Ectodermal cell (in vitro differentiated cells): ENCODE measurements around the gene RAB28.
"Not testable (repeated sequence)": the region's sequence is repeated elsewhere in the genome, so short reads cannot be mapped to it uniquely, and the experiment has no call there.

Source experiments
- H3K27ac ChIP-seq: 2 replicates; pipeline ENCODE4 v1.7.0; 2013; ENCODE audit warnings: mild to moderate bottlenecking, low read depth, low read length; ENCODE audit not compliant: insufficient read depth, poor library complexity, severe bottlenecking
- H3K27me3 ChIP-seq: 2 replicates; pipeline ENCODE4 v1.7.0; 2013; ENCODE audit warnings: mild to moderate bottlenecking, low read length; ENCODE audit not compliant: insufficient read depth, control insufficient read depth, poor library complexity, severe bottlenecking
- H3K36me3 ChIP-seq: one replicate; pipeline ENCODE4 v1.7.0; 2013; ENCODE audit warnings: low read length; ENCODE audit not compliant: control insufficient read depth, insufficient read depth
- H3K4me1 ChIP-seq: one replicate; pipeline ENCODE4 v1.7.0; 2013; ENCODE audit warnings: low read length; ENCODE audit not compliant: control insufficient read depth, insufficient read depth
- H3K4me3 ChIP-seq: 2 replicates; pipeline ENCODE4 v1.7.0; 2013; ENCODE audit warnings: low read depth, low read length, control low read depth; ENCODE audit not compliant: insufficient read depth
- H3K9me3 ChIP-seq: 2 replicates; pipeline ENCODE4 v1.7.0; 2013; ENCODE audit warnings: mild to moderate bottlenecking, low read length, moderate library complexity; ENCODE audit not compliant: control insufficient read depth
- WGBS, 2 experiments: methylation state at CpG; one replicate each; pipeline ENCODE4 v1.1.7; 2013; ENCODE audit warnings: missing lambda C conversion rate in 2 of 2; 5-methylcytosine and 5-hydroxymethylcytosine counted together

Gene RAB28

GRCh38 chr4:13413729-13414437 is 70.3 kb downstream of the RAB28 start:
- Histone ChIP-seq H3K4me1 (no peaks in the 10 kb centered on the region), H3K27ac (no peak overlapping the region), H3K27me3 (no peaks in the 10 kb centered on the region), H3K36me3 (peaks cover 5% of the 10 kb centered on the region), H3K4me3 (no peak overlapping the region), H3K9me3 (no peaks in the 10 kb centered on the region)
- WGBS, 2 experiments: 87 to 93% methylated on average over 6 of the region's 6 CpGs

- H3K9me3 ChIP-seq: no peaks in the 10 kb centered on the region
- H3K4me3 ChIP-seq: no peak overlapping the region
- peaks cover 2% of the 10 kb centered on the region for H3K36me3 ChIP-seq
- 47 to 90% methylated on average over 1 to 2 of the region's 2 CpGs for WGBS, 2 experiments
- no peaks in the 10 kb centered on the region for H3K4me1 ChIP-seq
- no peak overlapping the region for H3K27ac ChIP-seq
- H3K27me3 ChIP-seq: no peaks in the 10 kb centered on the region
Observed at GRCh38 chr4:13411942-13412341, 72.2 kb downstream of the RAB28 start.

GRCh38 chr4:13409324-13409723 is 74.8 kb downstream of the RAB28 start:
- 88% methylated on average over 1 of the region's 2 CpGs; no CpG with 5 or more reads in 1 of the 2 experiments for WGBS, 2 experiments
- Histone ChIP-seq H3K27ac (no peak overlapping the region), H3K27me3 (no peaks in the 10 kb centered on the region), H3K4me3 (no peak overlapping the region), H3K9me3 (no peaks in the 10 kb centered on the region), H3K36me3 (no peaks in the 10 kb centered on the region), H3K4me1 (no peaks in the 10 kb centered on the region)

GRCh38 chr4:13406156-13406555 is 78.0 kb downstream of the RAB28 start:
- not testable (repeated sequence) for H3K9me3 ChIP-seq, H3K36me3 ChIP-seq, H3K4me3 ChIP-seq, H3K4me1 ChIP-seq, H3K27me3 ChIP-seq, H3K27ac ChIP-seq
- 97 to 98% methylated on average over 3 of the region's 3 CpGs for WGBS, 2 experiments

GRCh38 chr4:13403833-13404232 is 80.3 kb downstream of the RAB28 start:
- H3K36me3 ChIP-seq: no peaks in the 10 kb centered on the region
- no peaks in the 10 kb centered on the region for H3K4me1 ChIP-seq
- WGBS, 2 experiments: 94 to 96% methylated on average over 2 of the region's 2 CpGs
- no peak overlapping the region for H3K4me3 ChIP-seq
- H3K9me3 ChIP-seq: no peaks in the 10 kb centered on the region
- H3K27me3 ChIP-seq: no peaks in the 10 kb centered on the region
- H3K27ac ChIP-seq: no peak overlapping the region

DNA sequence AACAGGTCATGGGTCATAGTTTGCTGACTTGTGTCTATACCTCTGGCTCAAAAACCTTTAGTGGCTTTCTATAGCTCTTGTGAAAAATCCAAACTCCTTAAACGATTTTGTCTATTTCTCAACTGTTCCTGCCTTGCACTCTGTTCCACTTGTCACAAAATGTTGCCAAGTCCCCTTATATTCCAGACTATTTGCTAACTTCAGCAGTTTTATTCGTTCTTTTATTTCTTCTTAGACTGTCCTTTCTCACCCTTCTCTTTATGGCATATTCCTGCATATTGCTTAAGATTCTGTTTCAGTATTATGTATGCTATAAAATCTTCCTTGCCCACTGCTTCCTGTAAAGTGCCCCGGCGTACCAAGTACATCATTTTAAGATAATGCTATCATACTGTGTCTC is 80.8 kb downstream of the RAB28 start:
- Histone ChIP-seq H3K4me3 (no peak overlapping the region), H3K27me3 (no peaks in the 10 kb centered on the region), H3K9me3 (no peaks in the 10 kb centered on the region), H3K36me3 (no peaks in the 10 kb centered on the region), H3K27ac (no peak overlapping the region), H3K4me1 (no peaks in the 10 kb centered on the region)
- 90 to 96% methylated on average over 2 of the region's 4 CpGs for WGBS, 2 experiments

DNA sequence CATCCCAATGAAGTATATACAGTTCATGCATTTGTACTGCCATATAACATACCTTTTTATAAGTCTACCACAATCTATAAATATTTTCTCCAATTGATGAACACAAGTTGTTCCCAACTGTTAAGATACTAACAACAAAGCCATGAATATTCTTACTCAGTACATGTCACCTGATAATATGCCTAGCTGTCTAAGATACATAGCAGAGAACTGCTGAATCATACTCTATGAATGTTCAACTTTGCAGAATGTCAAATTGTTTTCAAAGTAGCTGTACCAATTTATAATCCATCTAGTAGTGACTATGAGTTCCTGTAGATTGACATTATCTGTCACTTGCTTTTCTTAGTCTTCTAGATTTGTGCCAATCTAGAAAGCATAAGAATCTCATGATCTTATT is 84.9 kb downstream of the RAB28 start:
- Histone ChIP-seq H3K27me3 (no peaks in the 10 kb centered on the region), H3K9me3 (no peaks in the 10 kb centered on the region), H3K4me3 (no peak overlapping the region), H3K36me3 (no peaks in the 10 kb centered on the region), H3K4me1 (no peaks in the 10 kb centered on the region), H3K27ac (no peak overlapping the region)

GRCh38 chr4:13396161-13396560 is 88.0 kb downstream of the RAB28 start:
- no peak overlapping the region for H3K27ac ChIP-seq
- H3K27me3 ChIP-seq: no peaks in the 10 kb centered on the region
- no peaks in the 10 kb centered on the region for H3K9me3 ChIP-seq
- no peaks in the 10 kb centered on the region for H3K4me1 ChIP-seq
- H3K36me3 ChIP-seq: no peaks in the 10 kb centered on the region
- H3K4me3 ChIP-seq: no peak overlapping the region
- 83% methylated on average over 1 of the region's 1 CpG; no CpG with 5 or more reads in 1 of the 2 experiments for WGBS, 2 experiments

GRCh38 chr4:13389901-13390300 is 94.2 kb downstream of the RAB28 start:
- H3K36me3 ChIP-seq, H3K27ac ChIP-seq, H3K9me3 ChIP-seq, H3K4me3 ChIP-seq, H3K4me1 ChIP-seq, H3K27me3 ChIP-seq: not testable (repeated sequence)
- 94 to 100% methylated on average over 4 of the region's 4 CpGs for WGBS, 2 experiments

DNA sequence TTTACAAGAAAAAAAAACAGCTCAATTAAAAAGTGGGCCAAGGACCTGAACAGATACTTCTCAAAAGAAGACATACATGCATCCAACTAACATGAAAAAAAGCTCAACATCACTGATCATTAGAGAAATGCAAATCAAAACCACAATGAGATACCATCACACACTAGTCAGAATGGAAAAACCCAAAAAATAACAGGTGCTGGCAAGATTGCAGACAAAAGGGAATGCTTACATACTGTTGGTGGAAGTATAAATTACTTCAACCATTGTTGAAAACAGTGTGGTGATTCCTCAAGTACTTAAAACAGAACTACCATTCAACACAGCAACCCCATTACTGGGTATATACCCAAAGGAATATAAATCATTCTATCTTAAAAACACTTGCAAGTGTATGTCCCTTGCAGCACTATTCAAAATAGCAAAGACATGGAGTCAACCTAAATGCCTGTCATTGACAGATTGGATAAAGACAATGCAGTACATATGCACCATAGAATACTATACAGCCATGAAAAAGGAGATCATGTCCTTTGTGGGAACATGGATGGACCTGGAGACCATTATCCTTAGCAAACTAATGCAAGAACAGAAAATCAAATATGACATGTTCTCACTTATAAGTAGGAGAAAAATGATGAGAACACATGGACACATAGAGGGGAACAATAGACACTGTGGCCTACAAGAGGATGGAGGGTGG is 97.6 kb downstream of the RAB28 start:
- Histone ChIP-seq H3K4me3 (no peak overlapping the region), H3K36me3 (no peaks in the 10 kb centered on the region), H3K9me3 (no peaks in the 10 kb centered on the region), H3K4me1 (no peaks in the 10 kb centered on the region), H3K27ac (no peak overlapping the region), H3K27me3 (no peaks in the 10 kb centered on the region)
